Astrocyte (in vitro differentiated cells and primary cell): ENCODE results near the gene LSM4. TPM values are rescaled to one million over a fixed set of nuclear protein-coding genes. Genes with fewer than 3 reads are reported as not detected.

Experiments used
- DNase-seq: peaks from one replicate; pipeline ENCODE4 v3.0.0-alpha.2; 2010; ENCODE audit warnings: low read depth
- FAIRE-seq: peaks from 2 replicates; lab custom pipeline; 2011; peaks lifted over from hg19 to GRCh38; lab: Jason Lieb, UNC
- H2AFZ ChIP-seq: 2 replicates; pipeline ENCODE4 v1.6.0; 2012; ENCODE audit warnings: low read depth, low read length, inconsistent platforms
- H3K27ac ChIP-seq: 2 replicates; pipeline ENCODE4 v1.5.1; 2011; ENCODE audit warnings: low read depth, low read length, inconsistent platforms
- H3K27me3 ChIP-seq: 2 replicates; pipeline ENCODE4 v1.6.0; 2011; ENCODE audit warnings: low read length, inconsistent platforms; ENCODE audit not compliant: insufficient read depth
- H3K36me3 ChIP-seq: 2 replicates; pipeline ENCODE4 v1.5.1; 2011; ENCODE audit warnings: low read length, inconsistent platforms; ENCODE audit not compliant: insufficient read depth
- H3K4me1 ChIP-seq: 2 replicates; pipeline ENCODE4 v1.5.1; 2011; ENCODE audit warnings: low read length, inconsistent platforms; ENCODE audit not compliant: insufficient read depth
- H3K4me2 ChIP-seq: 2 replicates; pipeline ENCODE4 v1.6.0; 2012; ENCODE audit warnings: low read length, inconsistent platforms
- H3K4me3 ChIP-seq: 2 replicates; pipeline ENCODE4 v1.5.1; 2011; ENCODE audit warnings: low read depth, mild to moderate bottlenecking, low read length, inconsistent platforms; ENCODE audit not compliant: insufficient read depth
- H3K79me2 ChIP-seq: 2 replicates; pipeline ENCODE4 v1.6.0; 2012; ENCODE audit warnings: mild to moderate bottlenecking, low read length, inconsistent platforms; ENCODE audit not compliant: insufficient read depth
- H3K9ac ChIP-seq: 2 replicates; pipeline ENCODE4 v1.6.0; 2012; ENCODE audit warnings: mild to moderate bottlenecking, low read length, inconsistent platforms
- H3K9me3 ChIP-seq: 2 replicates; pipeline ENCODE4 v1.5.1; 2012; ENCODE audit warnings: low read depth, mild to moderate bottlenecking, low read length, inconsistent platforms; ENCODE audit not compliant: insufficient read depth
- H4K20me1 ChIP-seq: 2 replicates; pipeline ENCODE4 v1.6.0; 2012; ENCODE audit warnings: low read length, inconsistent platforms; ENCODE audit not compliant: insufficient read depth
- H3K27ac Mint-ChIP-seq: one replicate; pipeline ENCODE4 v1.8.0; 2021; ENCODE audit warnings: mild to moderate bottlenecking, mixed read lengths; ENCODE audit not compliant: unreplicated experiment
- H3K27me3 Mint-ChIP-seq: one replicate; pipeline ENCODE4 v1.8.0; 2021; ENCODE audit warnings: low read depth, mixed read lengths; ENCODE audit not compliant: unreplicated experiment
- H3K36me3 Mint-ChIP-seq: one replicate; pipeline ENCODE4 v1.8.0; 2021; ENCODE audit warnings: low read depth, mixed read lengths; ENCODE audit not compliant: unreplicated experiment
- H3K4me1 Mint-ChIP-seq: one replicate; pipeline ENCODE4 v1.8.0; 2021; ENCODE audit warnings: low read depth, mixed read lengths; ENCODE audit not compliant: unreplicated experiment
- H3K4me3 Mint-ChIP-seq: one replicate; pipeline ENCODE4 v1.8.0; 2021; ENCODE audit warnings: mild to moderate bottlenecking, moderate library complexity, mixed read lengths; ENCODE audit not compliant: unreplicated experiment
- H3K9me3 Mint-ChIP-seq: one replicate; pipeline ENCODE4 v1.8.0; 2021; ENCODE audit warnings: mild to moderate bottlenecking, mixed read lengths; ENCODE audit not compliant: unreplicated experiment
- EZH2 ChIP-seq: IDR thresholded peaks from 2 replicates; pipeline ENCODE4 v1.6.1; 2012; ENCODE audit warnings: mild to moderate bottlenecking, low read length, inconsistent platforms; ENCODE audit not compliant: insufficient read depth
- total RNA-seq: library from RNA; stranded (reverse); gene quantifications from 2 replicates; pipeline ENCODE4 v1.2.1, GENCODE V29; 2021
- TF ChIP-seq, protein P1 (sequence below): IDR thresholded peaks from 2 replicates; pipeline ENCODE4 v1.5.1; 2011; ENCODE audit warnings: low read depth, mild to moderate bottlenecking, inconsistent platforms, low read length, moderate library complexity; ENCODE audit not compliant: insufficient read depth

The LSM4 gene
- total RNA-seq, 1 donor from 2014 or later: 127 TPM

DNA sequence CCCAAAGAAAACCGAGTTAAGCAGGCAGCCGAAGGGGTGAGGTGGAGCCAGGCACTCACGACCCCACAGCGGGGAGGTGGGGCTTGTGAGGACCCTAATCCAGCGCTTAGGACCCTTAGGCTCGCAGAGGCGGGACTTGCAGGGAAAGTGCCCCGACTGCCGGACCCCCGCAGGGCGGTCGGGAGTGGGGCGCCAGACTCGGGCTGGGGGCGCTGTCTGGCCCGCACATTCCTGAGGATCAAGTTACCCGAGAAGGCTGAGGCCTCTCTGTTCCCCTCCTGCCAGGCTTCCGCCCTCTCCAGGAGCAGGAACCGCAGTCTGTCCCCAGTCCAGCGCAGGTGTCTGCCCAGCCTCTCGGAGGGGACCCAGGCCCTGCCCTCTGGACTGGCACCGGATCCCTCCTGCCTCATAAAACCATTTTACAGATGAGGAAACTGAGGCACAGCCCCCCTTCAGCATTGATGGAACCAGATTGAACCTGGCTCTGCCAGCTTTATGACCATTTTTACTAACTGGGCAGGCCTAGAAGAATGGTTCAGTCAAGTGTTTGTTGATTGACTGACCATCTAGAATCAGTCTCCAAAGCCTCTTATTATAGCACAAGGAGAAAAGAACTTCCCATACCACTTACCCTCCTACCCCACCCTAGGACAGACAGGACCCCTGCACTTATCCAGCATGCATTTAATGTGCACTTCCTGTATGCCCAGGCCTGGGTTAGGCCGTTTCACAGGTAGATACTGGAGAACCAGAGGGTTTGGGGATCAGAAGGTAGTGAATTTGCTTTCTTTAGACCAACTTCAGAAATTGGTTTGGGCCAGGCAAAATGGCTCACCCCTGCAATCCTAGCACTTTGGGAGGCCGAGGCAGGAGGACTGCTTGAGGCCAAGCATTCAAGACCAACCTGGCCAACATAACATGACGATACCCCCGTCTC is 34.8 kb downstream of the LSM4 start:
- H3K27ac ChIP-seq: no peak overlapping the region

DNA sequence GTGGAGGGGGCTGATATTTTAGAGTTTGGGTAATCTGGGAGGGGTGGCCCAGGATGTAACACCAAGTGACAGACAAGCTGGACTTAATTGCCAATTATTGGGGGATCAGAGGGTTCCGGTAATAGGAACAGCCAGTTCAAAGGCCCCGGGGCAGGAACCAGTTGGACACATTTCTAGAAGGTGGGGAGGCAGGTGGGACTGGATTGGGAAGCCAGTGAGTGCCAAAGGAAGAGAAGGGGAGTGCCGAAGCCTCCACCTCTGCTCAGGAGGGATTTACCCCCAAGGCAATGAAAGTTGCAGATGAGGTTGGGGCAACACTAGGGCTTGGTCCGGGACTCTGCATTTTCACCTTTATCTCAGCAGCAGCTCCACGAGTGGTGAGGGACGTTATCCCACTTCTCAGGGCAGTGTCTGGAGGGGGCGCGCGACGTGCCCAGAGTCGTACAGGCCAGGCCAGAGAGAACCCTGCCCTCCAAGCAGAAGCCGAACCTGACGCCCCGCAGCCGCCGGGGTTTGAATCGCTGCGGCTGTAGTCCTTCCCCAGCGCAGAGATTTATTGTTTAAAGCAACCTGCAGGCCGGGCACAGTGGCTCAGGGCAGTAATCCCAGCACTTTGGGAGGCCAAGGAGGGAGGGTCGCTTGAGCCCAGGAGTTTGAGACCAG is 35.8 kb downstream of the LSM4 start:
- TF ChIP-seq, protein P1, sequence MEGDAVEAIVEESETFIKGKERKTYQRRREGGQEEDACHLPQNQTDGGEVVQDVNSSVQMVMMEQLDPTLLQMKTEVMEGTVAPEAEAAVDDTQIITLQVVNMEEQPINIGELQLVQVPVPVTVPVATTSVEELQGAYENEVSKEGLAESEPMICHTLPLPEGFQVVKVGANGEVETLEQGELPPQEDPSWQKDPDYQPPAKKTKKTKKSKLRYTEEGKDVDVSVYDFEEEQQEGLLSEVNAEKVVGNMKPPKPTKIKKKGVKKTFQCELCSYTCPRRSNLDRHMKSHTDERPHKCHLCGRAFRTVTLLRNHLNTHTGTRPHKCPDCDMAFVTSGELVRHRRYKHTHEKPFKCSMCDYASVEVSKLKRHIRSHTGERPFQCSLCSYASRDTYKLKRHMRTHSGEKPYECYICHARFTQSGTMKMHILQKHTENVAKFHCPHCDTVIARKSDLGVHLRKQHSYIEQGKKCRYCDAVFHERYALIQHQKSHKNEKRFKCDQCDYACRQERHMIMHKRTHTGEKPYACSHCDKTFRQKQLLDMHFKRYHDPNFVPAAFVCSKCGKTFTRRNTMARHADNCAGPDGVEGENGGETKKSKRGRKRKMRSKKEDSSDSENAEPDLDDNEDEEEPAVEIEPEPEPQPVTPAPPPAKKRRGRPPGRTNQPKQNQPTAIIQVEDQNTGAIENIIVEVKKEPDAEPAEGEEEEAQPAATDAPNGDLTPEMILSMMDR: no peak
- no peak for TF ChIP-seq EZH2
- no peak overlapping the region for H3K4me3 Mint-ChIP-seq
- no peaks in the 10 kb centered on the region for H3K36me3 ChIP-seq
- H4K20me1 ChIP-seq: no peaks in the 10 kb centered on the region
- H3K4me1 Mint-ChIP-seq: peaks cover 23% of the 10 kb centered on the region
- no peaks in the 10 kb centered on the region for H3K9me3 ChIP-seq
- no peaks in the 10 kb centered on the region for H3K27me3 ChIP-seq
- H2AFZ ChIP-seq: no peak overlapping the region
- no peak for DNase-seq
- H3K4me3 ChIP-seq: no peak overlapping the region
- no peak overlapping the region for H3K9ac ChIP-seq
- H3K79me2 ChIP-seq: peaks cover 3% of the 10 kb centered on the region
- no peak for FAIRE-seq
- H3K4me1 ChIP-seq: peaks cover 33% of the 10 kb centered on the region
- H3K27me3 Mint-ChIP-seq: no peaks in the 10 kb centered on the region
- H3K27ac ChIP-seq: no peak overlapping the region
- H3K27ac Mint-ChIP-seq: peak overlapping the region; percentile 62
- H3K4me2 ChIP-seq: no peak overlapping the region
- H3K36me3 Mint-ChIP-seq: no peaks in the 10 kb centered on the region
- no peaks in the 10 kb centered on the region for H3K9me3 Mint-ChIP-seq

More for the DNA sequence above, 34.8 kb downstream of the LSM4 start:
- Histone ChIP-seq H4K20me1 (no peaks in the 10 kb centered on the region), H3K9ac (peak overlapping the region; percentile 16), H3K4me1 (peaks cover 34% of the 10 kb centered on the region), H3K9me3 (no peaks in the 10 kb centered on the region), H3K36me3 (no peaks in the 10 kb centered on the region), H3K4me3 (no peak overlapping the region), H3K79me2 (no peaks in the 10 kb centered on the region), H3K27me3 (no peaks in the 10 kb centered on the region), H2AFZ (peak overlapping the region; percentile 47), H3K4me2 (peak overlapping the region; percentile 43)
- Mint-ChIP-seq H3K27ac (peak overlapping the region; percentile 62), H3K4me3 (no peak overlapping the region), H3K4me1 (peaks cover 17% of the 10 kb centered on the region), H3K36me3 (no peaks in the 10 kb centered on the region), H3K9me3 (no peaks in the 10 kb centered on the region), H3K27me3 (no peaks in the 10 kb centered on the region)
- no peak for DNase-seq
- FAIRE-seq: no peak
- no peak for TF ChIP-seq EZH2
- TF ChIP-seq, protein P1: no peak
